HG03520 (cell line): ENCODE data around the gene PLPP2.

Experiments used
- ATAC-seq: cut with Tn5 transposase; IDR thresholded peaks from one replicate; pipeline ENCODE4 v1.9.1; 2021; ENCODE audit warnings: mild to moderate bottlenecking, moderate library complexity; ENCODE audit not compliant: unreplicated experiment

PLPP2 gene

DNA sequence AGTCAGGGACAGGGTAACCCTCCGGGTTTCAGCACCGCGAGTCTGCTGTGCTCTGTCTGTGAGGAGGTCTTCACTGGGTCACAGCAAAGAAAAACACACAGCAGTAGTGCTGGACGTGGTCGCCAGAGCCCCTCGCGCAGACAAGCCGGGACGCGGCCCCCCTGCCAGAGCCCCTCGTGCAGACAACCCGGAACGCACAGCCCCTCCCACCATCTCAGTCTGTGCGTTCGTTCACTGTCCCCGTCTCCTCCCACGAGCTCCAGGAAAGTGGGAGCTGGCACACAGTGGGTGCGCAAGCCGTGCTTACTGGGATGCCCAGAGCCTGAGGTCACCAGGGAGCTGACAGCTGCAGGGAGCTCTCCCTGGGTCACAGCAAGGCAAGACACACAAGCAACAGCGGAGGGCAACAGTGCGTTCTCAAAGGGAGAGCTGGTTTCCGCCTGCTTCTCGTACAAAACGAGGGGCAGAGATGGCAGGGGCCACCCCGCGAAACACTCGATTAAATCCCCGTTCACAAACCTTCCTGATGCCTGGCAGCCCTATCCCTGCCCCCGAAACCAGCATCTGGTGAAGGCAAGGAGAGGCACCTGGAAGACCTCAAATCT, 3.2 kb upstream of the PLPP2 start:
- ATAC-seq, result no peak

DNA sequence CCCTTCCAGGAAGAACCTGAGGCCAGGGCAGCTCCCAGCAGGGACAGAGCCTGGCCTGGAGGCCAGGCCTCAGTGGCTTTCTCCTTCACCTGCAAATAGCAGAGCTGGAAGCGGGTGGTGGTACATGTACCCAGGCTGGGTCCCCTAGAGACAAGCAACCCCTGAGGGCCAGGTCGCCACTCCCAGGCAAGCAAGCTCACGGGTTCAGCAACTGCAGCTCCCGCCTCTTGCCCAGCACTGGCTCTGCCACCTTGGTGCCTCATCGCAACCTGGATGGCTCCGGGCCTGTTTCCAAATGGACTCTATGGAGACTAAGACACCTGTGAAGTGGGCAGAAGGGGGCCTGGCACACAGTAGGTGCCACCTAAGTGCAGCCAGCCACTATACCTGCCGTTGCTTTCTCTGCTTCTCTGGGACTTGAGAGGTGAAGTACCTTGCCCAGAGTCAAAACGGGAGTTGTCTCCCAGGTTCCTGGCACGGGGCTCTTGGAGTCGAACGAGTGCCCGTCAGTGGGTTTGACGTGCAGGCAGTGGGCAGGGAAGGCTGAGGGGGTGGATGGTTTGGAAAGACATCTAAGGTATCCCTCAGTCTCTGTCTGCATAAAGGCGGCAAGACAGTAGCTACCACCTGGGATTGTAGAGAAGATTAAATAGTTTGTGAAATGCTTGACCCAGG, 2.4 kb upstream of the PLPP2 start:
- ATAC-seq, result no peak

GRCh38 chr19:292951-293350, 1.7 kb upstream of the PLPP2 start:
- ATAC-seq, result no peak

DNA sequence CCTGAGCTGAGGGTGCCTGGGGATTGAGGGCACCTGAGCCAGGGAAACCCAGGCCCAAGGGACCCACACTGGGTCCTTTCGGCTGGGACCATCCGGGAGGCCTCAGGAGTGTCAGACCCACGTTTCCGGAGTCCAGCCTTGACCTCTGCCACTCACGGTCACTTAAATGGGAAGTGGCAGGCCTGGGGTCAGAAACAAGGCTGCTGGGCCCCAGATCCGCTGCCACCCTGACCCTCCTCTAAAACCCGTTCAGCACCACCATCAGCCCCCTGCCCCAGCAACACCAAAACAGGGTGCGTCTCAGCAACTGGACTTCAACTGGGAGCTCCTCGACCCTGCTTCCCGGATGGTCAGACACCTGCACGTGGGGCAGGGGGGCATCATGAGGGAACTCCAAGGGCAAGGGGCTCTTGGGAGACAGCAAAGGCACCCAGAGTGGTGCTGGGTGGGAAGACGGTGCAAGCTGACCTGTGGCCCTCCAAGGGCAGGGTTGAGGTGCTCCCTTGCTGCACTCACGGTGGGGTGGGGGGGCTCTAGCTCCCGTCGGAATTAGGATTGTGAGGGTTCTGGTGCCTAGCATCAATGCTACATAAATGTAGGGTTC, 1.2 kb upstream of the PLPP2 start:
- ATAC-seq, result no peak

DNA sequence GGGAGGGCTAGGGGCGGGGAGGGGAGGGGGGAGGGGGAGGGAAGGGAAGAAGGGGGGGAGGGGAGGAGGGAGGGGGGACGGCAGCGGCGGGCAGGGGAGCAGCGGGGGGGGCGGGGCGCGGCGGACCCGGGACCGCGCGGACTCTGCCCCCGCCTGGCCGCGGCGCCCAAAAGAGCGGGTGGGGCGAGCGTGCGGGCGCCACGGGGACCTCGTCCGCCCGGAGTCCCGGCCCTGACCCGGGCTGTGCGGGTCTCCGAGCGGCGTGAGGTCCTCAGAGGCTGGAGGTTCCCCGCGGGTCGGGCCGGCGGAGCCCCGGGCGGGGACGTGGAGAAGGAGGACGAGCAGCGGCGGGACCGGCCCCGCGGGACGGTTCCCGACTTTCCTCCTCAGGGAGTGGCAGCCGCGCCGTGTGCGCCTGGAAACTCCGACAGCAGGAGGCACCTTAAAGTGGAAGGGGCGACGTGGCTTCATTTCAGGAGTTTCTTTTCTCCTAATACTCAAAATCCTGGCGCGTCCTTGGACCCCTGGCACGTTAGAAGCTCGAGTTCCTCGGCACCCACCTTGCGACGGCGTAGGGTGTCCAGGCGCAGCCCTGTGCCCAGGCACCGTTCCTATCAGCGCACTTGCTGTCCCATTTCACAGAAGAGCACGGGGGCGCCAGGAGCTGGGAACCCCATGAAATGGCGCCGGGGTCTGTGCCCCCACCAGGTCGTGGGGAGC, 518 bp upstream of the PLPP2 start:
- ATAC-seq, result no peak

DNA sequence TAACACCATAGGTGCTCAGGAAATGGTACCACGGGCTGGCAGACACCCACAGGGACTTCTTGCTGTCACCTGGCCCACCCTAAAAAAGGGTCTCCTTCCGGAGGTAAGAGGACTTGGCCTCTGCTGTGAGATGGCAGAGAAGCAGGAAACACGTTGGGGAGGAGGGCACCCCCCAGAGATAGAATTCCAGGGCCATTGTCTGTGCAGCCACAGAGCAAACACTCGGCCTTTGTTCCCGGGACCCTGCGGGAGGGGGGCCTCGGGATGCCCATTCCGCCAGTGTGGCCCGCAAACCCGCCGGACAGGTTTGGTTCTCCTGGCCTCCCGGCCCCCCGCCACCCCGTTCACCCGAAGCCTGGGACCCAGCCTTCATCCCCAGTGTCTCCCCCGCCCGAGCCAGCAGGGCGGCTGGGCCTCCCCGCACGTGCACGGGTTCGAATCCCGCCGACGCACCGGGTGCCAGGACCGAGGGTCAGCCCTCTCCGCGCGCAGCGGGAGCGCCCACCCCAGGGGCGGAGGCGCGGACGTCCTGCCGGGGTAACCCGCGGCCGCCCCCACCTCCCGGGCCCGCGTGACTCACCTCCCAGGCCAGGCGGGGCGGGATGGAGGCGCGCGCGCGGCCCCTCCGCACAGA, 714 bp downstream of the PLPP2 start:
- no peak for ATAC-seq

- ATAC-seq, result no peak
Observed at GRCh38 chr19:289651-290371, 1.4 kb downstream of the PLPP2 start.

DNA sequence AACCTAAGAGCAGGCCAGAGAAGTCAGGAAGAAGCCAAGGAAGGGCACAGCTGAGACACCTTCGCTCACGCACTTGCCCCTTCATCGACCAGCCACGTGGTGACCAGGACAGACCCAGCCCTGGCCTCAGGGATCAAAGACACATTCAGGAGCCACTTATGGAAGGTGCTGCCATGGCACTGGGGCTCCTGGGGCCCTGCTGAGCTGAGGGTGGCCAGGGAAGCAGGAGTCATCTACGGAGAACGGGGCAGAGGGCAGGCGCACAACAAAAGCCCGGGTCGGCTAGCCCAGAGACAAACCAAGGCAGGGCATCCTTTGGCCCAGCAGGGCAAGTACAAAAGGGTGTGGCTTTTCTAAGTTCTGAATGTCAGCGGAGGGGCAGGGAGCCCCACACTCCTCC, 2.3 kb downstream of the PLPP2 start:
- no peak for ATAC-seq

DNA sequence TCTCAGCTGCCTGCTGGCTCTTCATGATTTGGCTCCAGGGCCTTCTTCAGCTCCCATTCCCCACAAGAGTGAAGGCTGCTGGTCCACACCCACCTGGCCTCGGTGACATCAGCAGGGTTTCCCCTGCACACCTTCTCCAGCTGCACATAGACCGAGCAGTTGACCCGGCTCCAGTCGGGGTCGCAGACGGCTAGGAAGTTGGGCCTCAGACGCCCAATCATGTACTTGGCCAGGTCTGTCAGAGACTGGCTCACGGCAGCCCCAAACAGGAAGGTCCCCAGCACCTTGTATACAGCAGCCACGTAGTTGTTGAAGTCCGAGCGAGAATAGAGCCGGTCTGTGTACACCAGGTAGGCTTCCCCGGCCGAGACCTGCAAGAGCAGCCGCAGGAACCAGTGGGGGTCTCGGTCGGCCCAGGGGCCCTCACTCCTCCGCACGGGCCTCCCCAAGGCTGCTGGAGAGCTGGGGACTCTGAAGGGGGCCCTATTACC, 3.8 kb downstream of the PLPP2 start:
- no peak for ATAC-seq

GRCh38 chr19:283395-283794, 7.8 kb downstream of the PLPP2 start:
- no peak for ATAC-seq

GRCh38 chr19:282501-282900, 8.7 kb downstream of the PLPP2 start:
- ATAC-seq, result no peak

DNA sequence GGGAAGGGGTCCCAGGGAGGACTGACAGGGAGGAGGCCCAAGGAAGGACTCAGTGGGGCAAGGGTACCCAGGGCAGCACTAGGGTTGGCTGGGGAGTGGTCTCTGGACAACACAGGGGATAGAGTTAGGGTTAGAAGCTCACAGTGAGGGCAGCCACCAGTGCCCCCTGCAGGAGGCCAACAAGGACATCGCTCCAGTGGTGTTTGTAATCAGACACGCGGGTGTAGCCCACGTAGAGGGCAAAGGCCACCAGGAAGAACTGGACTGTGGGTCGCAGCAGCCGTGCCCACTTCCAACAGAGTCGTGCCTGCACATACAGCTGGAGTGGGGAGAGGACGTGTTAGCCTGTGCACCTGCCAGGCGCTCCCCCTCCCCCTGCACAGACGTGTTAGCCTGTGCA, 9.2 kb downstream of the PLPP2 start:
- no peak for ATAC-seq

DNA sequence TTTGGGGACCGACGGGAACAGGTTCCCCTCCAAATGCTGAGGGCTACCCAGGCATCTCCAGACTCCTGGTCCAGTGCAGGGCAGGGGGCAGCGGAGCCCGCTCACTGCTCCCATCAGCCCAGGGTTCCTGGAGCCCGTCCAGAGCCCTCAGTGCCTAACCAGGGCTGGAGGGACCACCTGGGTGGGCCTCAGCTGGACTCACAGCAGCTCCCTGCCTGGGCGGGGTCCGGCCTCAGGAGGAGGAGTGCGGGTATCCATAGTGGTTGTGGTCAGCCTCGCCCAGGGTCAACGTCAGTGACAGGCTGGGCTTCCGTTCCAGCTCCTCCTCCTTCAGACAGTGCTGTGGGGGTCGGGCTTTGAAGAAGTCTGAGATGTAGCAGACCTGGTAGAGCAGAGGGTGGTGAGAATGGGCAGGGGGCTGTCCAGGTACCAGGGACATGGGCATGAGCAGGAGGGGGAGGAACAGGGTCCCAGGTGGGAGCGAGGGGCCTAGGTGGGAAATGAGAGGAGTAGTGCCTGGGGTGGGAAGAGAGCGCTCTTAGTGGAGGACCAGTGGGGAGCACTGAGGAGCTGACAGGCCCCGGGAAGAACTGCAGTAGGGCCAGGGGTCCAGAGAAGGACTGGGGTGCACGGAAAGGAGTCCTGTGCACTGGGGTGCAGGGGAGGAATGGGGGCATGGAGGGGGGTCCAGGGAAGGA, 9.9 kb downstream of the PLPP2 start:
- ATAC-seq, result no peak

DNA sequence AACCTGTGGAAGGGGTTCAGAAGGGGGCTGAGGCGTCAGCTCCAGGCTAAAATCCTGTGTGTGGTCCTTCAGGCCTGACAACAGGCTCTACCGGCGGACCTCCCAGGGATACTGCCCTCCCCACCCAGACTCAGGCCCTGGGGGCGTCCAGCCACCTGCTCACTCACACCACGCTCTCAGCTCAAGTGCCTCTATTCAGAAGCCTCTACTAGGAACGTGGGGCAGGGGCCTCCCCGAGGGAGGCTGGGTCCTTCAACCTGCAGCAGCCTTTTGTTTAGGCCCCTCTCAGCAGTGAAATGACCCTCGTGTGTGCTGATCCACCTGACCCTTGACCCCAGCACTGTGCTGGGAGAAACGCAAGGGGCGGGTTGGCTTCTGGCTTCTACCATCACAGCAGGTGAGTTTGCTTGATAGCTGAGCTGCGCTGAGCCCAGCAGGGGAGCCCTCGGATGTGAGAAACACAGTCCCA, 10.6 kb downstream of the PLPP2 start:
- ATAC-seq, result no peak

DNA sequence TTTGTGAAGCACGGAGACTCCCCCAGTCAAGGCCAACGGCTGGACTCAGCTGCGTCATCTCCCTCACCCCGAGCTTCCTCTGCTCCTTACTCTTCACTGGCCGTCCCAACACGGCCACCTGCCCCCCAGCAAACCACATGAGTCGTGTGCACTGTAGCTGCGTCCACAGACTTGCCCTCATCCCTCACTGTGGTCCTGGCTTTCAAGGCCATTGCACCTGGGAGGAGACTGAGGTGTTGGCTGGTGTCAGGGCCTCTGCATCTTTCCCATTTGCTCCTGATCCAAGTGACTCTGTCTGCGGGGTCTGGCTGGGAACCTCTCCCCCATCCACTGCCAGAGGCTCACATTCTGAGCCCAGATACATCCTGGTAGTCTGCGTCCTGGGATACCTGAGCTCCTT, 11.5 kb downstream of the PLPP2 start:
- no peak for ATAC-seq

DNA sequence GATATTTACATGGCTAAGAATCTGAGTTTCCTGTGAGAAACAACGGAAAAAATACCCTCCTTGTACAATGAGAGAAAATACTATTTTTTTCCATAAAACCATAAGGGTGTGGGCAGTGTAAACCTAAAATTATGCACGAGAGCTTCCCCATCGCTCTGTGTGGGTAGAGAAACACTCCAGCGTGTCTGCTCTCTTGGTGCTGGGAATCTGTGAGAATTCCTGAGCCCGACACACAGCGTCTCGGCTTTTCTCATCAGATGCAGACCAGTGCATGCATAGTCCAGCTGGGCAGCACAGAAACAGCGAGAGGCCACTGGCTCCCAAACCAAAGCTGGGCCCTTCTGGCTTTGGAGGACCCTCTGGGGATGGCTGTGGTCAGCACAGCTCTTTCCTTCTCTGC, 12.0 kb downstream of the PLPP2 start:
- no peak for ATAC-seq

DNA sequence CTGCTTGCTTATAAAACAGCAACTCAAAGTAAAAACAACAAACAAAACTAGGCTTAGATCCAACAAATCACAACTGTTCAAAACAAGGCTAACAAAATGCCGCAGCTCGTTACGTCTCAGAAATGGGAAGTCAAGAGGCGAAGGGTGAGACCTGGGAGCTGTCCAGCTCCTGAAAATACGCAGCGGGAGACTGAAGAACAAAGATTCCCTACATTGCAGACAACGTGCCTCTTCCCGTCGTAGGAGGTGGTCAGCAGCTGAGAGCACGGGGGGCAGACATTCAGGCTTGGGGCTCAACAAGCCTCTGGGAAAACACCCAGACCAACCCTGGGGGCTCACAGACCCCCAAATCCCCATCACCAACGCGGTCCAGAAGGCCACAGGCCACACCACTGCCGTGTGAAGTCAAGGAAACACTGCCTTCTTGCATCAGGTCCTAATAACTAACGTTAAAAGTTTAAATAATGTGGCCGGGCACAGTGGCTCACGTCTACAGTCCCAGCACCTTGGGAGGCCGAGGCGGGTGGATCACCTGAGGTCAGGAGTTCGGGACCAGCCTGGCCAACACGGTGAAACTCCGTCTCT, 13.5 kb downstream of the PLPP2 start:
- ATAC-seq, result no peak

DNA sequence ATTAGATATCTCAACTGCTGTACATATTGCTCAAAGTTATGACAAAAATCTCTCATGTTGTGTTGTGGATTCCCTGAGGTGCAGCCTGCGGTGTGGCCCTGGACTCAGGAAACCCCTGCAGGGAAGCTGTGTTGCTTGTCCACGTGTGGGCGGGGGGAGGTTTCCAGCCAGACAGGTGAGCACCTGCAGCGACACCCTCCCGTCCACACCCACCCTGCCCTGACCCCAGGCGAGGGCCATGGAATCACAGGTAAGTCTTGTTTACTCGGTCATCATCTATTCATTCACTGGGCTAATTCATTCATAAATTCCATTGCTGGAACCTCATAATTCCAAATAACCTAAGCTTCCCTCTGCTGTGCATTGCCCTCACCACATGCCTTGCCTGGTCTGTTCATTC, 14.1 kb downstream of the PLPP2 start:
- ATAC-seq, result no peak

DNA sequence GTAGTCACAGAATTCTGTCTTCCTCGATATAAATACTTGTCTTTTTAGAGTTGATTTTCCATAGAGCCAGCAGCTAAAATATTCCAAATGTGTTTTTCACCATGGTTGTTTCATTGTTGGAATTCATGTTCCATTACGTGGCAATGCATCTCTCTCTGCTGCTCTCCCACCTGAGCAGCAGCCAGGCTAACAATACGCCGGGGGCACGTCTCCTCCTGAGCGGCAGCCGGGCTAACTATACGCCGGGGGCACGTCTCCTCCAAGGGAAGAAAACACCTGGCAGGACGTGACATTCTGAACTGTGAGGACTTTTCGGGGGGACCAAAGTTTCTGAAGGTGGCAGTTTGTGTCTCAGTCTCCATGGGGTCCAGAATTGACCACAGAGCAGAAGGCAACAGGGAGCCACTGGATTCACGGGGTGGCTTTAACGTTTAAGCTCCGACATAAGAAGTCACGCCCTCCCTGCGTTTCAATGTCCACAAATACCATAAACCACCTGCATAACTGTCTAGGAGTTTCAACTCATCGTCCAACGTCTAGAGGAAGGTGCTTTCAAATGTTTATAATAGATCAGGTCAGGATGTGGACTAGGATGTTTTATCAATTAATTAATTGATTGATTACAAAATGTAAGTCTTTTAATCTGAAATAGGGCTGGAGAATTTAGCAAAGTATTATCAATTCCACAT, 15.1 kb downstream of the PLPP2 start:
- ATAC-seq, result no peak
